ENCODE measurements around the gene CYP26A1.

CYP26A1 gene

DNA sequence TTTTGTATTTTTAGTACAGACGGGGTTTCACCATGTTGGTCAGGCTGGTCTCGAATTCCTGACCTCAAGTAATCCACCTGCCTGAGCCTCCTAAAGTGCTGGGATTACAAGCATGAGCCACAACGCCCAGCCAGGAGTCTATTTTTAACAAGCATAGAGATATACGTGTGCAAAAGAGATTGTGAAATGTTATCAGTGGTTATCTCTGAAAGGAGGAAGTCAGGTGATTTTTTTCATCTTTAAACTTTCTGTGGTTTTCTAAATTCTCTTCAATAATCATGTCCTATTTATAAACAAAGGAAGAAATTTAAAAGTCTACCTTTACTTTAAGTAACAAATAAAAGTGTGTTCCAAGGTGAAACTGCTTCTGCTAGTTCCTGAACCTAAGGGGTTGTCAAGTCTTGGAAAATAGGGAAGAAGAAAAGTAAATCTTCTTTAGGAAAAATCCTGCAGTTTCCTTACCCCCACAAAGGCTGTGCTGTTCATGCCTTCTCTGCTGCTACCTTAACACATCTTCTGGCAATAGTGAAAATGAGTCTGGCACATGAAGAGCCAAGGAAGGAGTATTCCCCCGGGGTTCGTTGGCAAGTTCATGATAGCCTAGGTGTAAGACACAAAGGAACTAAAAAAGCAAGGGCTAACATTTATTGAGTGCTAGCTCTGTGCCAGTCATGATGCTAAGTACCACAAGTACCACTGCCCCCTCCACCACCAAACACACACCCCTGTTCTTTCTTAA lies 51.1 kb downstream of the CYP26A1 start:
- peak in 2 of 5 experiments; percentile 5 to 45 for DNase-seq

DNA sequence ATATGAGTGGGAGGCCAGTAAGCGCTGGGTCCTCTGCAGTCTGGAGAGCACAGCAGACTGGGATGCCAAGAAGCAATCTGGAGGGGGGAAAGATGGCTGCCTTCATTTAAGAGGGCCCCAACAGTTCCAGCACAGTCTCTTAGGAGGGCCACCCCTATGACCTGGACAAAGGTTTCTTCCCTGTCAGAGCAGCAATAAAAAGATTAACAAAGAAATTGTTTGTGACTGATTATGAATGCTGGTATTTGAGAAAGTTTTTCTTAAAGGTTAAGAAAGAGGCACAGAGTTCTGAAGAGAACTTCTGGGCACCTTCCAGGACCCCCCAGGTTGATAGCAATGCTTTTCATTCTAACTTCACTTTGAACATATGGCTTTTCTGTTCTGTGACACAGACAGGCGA lies 52.3 kb downstream of the CYP26A1 start:
- DNase-seq, result no peak

DNA sequence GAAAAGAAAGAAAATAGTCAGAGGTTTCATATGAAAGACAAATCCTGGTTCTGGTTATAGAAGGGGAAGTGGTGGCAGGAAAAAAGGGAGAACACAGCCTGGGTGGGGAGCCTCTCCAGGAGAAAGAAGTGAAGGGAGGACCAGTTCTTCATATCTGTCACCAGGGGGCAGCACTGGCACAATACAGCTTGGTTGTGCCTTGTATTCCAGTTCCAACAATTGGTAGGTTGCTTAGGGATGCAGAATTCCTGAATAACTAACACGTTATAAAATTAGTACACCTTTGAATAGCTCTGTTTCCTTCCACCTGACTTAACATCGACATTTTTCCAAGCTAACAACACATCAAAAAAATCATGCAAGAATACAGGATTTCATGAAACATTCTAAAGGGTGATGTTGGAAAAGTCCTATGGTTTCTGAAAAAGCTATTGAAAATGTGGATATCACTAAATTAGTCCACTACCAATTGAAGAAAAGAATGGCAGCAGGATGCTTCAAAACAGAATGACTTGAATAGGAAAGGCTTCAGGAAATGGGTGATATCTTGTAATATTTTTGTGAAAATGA lies 52.9 kb downstream of the CYP26A1 start:
- no peak for DNase-seq

All from T-helper 2 cell (primary cell).